HG03354 (cell line): ENCODE measurements around the gene CCDC54.

Source experiments
- ATAC-seq: cut with Tn5 transposase; IDR thresholded peaks from one replicate; pipeline ENCODE4 v1.9.1; 2021; ENCODE audit warnings: mild to moderate bottlenecking; ENCODE audit not compliant: unreplicated experiment, poor library complexity, severe bottlenecking

The CCDC54 gene

GRCh38 chr3:107387555-107387954, 10.3 kb downstream of the CCDC54 start:
- no peak for ATAC-seq

DNA sequence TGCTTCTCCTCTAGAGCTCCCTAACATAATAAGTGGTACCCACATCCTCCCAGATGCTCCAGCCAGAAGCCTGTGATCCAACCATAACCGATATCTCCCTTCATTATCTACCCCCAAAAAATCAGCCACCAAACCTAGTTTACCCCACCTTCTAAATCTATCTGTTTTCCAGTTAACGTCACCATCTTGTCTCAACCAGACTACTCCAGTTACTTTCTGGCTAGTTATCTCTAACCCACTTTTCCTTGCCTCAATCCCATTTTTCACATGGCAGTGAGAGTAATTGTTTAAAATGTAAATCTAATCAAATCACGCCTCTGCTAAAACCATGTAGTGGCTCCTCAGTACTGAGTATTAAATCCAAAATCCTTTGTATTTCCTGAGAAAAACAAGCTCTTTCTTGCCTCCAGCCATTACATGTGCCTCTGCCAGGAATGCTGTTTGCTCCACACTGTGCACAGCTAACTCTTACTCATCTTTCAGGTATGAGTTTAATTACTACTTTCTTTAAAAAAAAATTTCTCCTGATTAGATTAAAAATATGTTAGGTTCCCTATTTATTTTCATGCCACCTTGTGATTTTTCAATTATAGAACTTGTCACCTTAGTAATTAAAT, 15.4 kb downstream of the CCDC54 start:
- no peak for ATAC-seq

DNA sequence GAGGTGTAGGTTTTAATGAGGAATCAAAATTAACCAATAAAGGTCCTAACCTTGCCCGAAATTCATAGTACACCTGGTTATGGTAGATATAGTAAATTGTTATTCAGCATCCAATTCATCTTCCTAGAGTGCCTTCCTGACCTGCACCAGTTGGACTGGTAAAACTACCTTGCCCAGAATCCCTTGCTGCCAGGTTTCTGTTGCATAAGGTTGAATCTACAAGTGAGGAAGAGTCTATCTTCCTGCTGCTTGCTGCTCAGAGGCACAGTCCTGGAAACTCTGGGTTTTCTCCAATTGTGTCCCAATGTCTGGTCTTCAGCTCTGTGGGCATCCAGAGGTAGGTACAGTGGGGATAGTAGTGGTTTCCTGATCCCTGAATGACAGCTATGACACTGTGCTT, 17.3 kb downstream of the CCDC54 start:
- ATAC-seq = no peak

DNA sequence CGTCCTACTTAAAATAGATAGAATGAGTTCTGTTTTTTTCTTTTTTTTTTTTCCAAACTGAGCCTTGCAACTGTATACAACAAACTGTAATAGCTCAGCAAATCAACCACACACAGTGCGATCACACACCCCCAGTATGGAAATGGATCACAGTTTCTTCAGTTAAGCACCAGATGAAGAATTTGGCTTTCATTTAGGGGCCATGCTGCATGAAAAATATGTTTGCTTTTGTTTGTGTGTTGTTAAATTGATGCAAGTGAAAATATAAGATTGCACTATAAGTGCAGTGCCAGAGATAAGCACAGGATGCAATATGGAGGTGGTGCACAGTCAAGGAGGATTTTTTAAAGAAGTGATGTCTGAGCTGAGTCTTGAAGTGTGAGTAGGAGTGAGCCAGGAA, 17.8 kb downstream of the CCDC54 start:
- ATAC-seq = no peak

GRCh38 chr3:107401301-107401700, 24.1 kb downstream of the CCDC54 start:
- no peak for ATAC-seq

GRCh38 chr3:107402214-107402613, 25.0 kb downstream of the CCDC54 start:
- no peak for ATAC-seq

- ATAC-seq = no peak
Measured at GRCh38 chr3:107404727-107405469, 27.7 kb downstream of the CCDC54 start.

DNA sequence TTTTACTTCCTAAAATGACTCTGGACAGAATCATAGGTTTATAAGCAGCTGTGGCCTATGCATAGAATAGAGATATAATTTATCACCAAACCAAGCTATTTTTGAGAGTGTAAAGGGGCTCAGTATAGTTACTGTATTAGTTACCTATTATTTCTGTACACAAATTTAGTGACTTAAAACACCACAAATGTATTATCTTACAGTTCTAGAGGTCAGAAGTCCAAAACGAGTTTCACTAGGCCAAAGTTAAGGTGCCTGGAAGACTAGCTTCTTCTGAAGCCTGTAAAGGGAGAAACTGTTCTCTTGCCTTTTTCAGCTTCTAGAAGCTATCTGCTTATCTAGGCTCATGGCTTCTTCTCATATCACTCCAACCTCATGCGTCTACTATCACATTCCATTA, 30.1 kb downstream of the CCDC54 start:
- ATAC-seq = no peak

DNA sequence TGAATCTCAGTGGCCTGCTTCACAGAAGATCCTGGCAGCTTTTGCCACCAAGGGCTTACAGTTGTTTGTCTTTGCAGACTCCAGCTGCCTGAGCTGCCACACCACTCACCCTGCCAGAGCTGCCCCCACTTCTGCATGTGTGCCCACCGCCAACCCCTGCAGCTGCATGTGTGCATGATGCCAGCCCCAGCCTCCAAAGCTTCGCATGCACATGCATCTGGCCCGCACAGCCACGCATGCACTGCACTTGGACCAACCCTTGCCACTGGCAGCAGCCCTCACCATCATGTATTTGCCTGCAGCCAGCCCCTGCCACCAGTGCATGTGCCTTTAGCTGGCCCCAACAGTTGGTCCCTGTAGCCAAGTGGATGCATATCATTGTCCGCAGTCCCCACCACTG, 31.3 kb downstream of the CCDC54 start:
- no peak for ATAC-seq

- no peak for ATAC-seq
Measured at GRCh38 chr3:107409365-107409764, 32.1 kb downstream of the CCDC54 start.

GRCh38 chr3:107410606-107411005, 33.4 kb downstream of the CCDC54 start:
- no peak for ATAC-seq

DNA sequence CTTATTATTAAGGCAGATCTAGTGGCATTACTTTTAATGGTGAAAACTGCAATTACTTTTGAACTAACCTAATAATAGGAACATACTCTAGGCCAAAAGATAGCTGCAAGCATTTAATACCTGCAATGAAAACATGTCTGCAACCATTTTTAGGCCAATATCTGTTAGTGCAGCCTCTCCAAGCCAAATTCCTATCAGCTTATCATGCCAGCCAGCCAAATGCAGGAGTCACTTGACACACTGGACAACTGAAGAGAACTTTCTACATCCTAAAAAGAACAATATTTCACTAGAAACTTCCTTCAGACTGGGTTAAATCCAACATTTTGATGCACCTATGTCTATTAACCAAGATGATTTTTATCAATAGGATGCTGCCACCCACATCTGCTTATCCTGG, 33.8 kb downstream of the CCDC54 start:
- ATAC-seq = no peak

GRCh38 chr3:107411779-107412178, 34.5 kb downstream of the CCDC54 start:
- no peak for ATAC-seq

DNA sequence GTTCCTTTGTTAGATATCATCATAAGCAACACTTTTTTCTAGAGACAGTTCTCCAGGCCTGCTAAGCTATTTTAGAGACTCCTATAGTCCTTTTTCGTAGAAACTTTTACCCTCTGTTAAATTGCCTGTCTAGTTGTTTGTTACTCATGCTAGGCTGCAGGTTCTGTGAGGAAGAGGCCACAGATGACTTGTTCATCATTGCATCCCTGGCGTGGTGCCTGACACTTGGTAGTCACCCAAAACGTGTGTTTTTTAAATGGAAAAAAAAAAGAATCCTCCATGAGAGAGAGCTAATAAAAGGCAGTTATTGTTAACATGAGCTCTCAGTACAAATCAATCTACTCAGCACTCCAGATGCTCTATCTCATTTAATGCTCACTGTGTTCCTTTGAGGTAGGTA, 35.1 kb downstream of the CCDC54 start:
- ATAC-seq = no peak

DNA sequence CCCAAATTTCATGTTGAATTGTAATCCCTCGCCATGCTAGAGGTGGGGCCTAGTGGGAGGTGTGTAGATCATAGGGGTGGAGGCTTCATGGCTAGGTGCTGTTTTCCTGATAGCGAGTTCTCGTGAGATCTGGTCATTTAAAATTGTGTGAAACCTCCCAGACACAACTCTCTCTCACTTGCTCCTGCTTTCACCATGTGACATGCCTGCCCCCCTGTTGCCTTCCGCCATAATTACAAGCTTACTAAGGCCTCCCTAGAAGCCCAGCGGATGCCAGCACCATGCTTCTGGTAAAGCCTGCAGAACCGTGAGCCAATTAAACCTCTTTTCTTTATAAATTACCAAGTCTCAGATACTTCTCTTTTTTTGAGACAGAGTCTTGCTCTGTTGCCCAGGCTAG, 36.0 kb downstream of the CCDC54 start:
- no peak for ATAC-seq

GRCh38 chr3:107414325-107414964, 37.2 kb downstream of the CCDC54 start:
- peak; percentile 95 for ATAC-seq

GRCh38 chr3:107416138-107416537, 38.9 kb downstream of the CCDC54 start:
- ATAC-seq = no peak

GRCh38 chr3:107416886-107417285, 39.6 kb downstream of the CCDC54 start:
- no peak for ATAC-seq

GRCh38 chr3:107421170-107421792, 44.0 kb downstream of the CCDC54 start:
- ATAC-seq = peak; percentile 81

GRCh38 chr3:107421881-107422280, 44.6 kb downstream of the CCDC54 start:
- no peak for ATAC-seq

GRCh38 chr3:107425033-107425432, 47.8 kb downstream of the CCDC54 start:
- ATAC-seq = no peak
